GM18951 (cell line): ENCODE data around the gene CNTN2.

ENCODE experiments used
- POLR2A ChIP-seq: IDR thresholded peaks from 4 replicates; pipeline ENCODE4 v1.6.1; 2011; ENCODE audit warnings: mild to moderate bottlenecking; ENCODE audit not compliant: insufficient read length, insufficient read depth; ENCODE audit errors: extremely low read depth
- in situ Hi-C: fragments of 300-500 bp; cut with MboI; formaldehyde crosslinking; loops from one replicate; pipeline ENCODE4 v1.12.0; 2022; ENCODE audit warnings: low sequenced_read_pairs, mixed read lengths, inconsistent platforms; ENCODE audit not compliant: unreplicated experiment

The CNTN2 gene

DNA sequence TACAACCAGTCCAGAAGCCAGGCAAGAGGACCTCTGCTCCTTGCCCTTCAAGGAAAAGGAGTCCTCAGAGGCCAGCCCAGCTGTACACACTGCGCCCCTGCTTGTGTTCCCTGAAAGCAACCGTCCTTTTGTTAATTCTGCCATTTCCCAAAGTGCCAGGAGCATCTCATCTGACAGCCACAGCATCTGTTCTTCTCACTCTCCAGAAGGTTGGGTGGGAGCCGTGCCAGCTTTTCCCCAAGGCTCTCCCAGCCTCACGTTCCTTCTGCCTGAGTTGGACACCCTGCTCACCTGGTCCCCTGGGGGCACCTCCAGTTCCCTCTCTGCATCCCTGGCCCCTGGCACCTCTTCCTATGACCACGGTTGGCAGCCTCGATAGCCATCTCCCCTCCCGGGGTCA, 10.5 kb upstream of the CNTN2 start:
- TF ChIP-seq POLR2A: no peak
- in situ Hi-C loops: no loop called here

DNA sequence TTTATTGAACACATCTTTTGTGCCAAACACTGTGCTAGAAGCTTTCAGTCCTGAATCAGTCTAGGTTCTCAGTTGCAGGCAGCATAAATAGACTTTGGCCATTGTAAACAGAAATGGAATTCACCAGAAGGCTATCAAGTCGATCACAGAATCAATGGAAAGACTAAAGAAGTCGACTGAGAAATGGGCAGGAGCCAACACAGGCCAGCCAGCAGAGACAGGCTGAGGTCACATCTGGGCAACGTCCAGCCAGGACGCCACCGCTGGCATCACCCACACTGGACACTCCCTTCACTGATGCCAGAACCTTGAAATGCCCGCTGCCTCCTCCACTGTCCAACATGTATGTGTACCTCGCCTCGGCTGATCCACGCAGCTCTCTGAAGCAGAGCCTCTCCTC, 5.5 kb upstream of the CNTN2 start:
- in situ Hi-C loops: no loop called here

DNA sequence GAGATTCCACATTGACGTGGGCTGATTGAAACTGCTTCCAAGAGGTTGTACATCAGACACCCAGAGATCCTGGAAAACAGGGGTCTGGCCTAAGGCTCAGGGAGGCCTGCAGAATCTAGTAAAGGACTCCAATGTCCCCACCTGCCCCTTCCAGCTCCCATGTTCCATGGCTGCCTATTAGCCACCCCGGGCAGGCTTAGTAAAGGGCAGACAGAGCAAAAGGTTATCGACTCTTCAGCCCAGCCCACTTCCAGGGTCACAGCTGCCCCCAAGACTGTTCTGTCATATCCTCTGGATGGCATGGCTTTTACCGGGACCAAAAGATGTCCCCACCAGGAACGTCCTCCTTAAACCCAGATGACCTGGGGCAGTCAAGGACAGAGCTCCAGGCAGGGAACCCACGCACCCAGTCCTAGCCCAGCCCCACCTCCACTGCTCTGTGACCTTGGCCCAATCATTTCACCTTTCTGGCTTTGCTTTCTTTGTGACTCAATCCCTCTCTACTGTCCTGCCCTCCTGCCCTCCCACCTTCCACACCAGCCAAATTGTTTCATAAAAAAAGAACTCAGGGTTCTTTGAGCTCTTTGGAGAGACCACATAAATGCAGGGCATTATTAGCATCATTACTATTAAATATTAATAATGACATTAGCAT, 4.8 kb upstream of the CNTN2 start:
- no peak for TF ChIP-seq POLR2A
- in situ Hi-C loops: no loop called here

More for the DNA sequence above, 5.5 kb upstream of the CNTN2 start:
- TF ChIP-seq POLR2A: no peak

- in situ Hi-C loops: no loop called here
- no peak for TF ChIP-seq POLR2A
These were observed 1.9 kb upstream of the CNTN2 start for GRCh38 chr1:205041001-205041715.

DNA sequence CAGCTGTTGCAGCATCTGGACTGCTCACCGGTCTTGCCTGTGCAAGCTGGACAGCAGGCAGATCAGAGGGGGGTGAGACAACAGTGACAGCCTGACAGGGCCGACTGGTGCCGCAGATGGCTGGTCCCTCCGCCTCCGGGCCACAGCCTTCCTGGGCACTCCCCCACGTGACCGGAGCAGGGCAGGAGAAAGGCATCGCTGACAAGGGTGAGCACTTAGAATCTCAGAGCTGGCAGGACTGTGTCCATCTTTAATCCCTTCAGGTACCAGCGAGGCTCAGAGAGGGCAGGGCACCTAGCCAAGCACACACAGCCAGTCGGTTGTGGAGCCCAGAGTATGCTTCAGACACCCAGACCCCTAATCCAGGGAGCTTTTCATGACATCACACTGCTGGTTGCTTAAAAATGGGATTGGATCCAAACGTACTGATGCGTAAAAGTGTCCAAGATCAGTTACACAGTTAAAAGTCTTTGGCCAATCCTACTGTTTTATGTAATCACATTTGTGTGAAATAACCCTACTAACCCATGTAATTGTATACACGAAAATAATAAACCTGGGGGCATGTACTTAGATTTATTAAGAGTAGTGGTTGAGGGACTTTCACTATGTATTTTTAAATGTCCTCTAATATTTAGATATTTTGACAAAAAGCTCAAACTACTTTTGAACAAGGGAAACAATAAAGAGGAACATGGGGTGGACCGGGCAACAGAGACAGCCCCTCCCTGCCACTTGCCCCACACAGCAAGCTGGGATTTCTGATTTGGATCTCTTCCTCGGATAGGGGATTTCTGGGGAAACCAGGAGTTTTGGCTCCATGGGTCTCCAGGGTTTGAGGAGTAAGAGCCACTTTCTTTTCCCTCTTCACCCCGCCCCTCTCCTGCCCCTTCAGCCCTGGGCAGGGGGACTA, 758 bp upstream of the CNTN2 start:
- in situ Hi-C loops: no loop called here
- TF ChIP-seq POLR2A: no peak

GRCh38 chr1:205043866-205044265, 854 bp downstream of the CNTN2 start:
- no peak for TF ChIP-seq POLR2A
- in situ Hi-C loops: no loop called here

DNA sequence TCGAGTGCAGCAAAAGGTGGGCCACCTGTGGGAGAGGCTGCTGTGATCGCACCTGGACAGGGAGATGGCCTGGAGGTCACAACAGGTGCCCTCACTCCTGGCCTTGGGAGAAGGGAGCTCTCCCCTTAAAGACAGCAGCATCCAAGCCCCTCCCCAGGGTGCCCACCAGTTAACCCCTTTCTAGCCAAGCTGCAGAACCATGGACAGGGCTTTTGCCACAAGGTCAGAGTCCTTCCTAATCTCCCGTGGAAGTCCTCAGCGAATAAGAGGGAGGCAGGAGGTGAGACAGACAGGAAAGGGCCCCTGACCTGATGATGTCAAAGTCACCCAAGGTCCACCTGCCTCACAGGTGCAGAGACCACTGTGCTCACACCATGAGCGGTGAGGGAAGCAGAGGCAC, 1.7 kb downstream of the CNTN2 start:
- in situ Hi-C loops: no loop called here
- TF ChIP-seq POLR2A: no peak

GRCh38 chr1:205045146-205045545, 2.1 kb downstream of the CNTN2 start:
- no peak for TF ChIP-seq POLR2A
- in situ Hi-C loops: no loop called here

GRCh38 chr1:205046870-205047269, 3.9 kb downstream of the CNTN2 start:
- TF ChIP-seq POLR2A: no peak
- in situ Hi-C loops: no loop called here

DNA sequence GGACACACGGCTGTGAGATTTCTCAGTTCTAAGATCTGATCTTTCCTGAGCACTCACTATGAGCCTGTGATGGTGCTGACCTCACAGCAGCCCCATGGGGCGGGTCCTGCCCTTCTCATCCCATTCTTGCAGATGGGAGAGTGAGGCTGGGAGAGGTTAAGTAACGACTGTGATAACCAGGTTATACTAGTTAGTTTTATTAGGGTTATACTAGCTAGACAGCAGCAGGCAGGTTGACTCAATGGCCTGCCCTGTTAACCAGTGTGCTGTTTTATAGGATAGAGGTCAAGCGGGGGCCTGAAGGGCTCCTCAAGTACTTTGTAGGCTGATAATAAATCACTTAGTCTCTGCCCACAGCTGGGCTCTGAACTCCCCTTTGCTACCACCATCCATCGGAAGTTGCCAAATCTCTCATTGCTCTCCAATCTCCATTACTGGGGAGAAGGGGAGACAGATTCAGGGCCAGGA, 4.8 kb downstream of the CNTN2 start:
- TF ChIP-seq POLR2A: no peak
- in situ Hi-C loops: no loop called here

- no peak for TF ChIP-seq POLR2A
- in situ Hi-C loops: no loop called here
These were observed 5.4 kb downstream of the CNTN2 start for GRCh38 chr1:205048382-205048781.

DNA sequence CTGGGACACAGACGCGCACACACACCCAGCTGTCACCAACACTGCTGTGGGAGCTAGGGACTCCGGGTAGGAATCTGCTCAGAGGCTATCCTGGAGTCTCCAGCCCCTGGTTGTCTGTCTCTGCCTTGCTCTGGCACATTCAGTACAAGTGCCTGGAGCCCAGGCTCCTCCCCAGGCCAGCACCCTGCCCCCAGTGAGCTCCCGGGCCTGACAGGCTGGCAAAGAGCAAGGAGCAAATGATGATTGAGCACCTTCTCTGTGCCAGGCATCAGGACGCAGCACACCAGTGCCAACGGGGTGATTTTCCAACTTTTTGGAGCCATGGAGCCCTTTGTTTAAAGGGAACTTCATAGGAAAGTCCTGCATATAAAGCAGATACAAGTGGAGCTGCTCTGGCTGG, 6.5 kb downstream of the CNTN2 start:
- TF ChIP-seq POLR2A: no peak
- in situ Hi-C loops: no loop called here

DNA sequence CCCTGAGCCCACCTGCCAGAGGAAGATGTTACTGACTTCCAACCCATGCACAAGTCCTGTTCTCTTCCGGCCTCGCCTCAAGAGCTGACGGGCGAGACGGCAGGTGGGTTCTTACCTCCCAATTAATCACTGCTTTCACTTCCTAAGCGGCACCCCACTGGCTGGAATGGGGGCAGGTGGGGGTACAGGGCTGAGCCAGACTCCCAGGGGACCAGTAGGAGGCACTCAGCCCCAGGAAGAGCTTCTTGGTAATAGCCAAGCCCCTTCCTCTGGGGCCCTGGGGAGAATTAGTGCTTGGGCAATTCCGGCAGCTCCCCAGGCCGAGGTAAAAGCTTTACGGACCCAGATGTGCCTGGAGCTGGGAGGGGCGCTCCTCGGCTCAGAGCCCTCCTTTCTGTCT, 9.7 kb downstream of the CNTN2 start:
- in situ Hi-C loops: no loop called here
- no peak for TF ChIP-seq POLR2A

- in situ Hi-C loops: no loop called here
- no peak for TF ChIP-seq POLR2A
These were observed 10.3 kb downstream of the CNTN2 start for GRCh38 chr1:205053296-205053695.

GRCh38 chr1:205054013-205054412, 11.0 kb downstream of the CNTN2 start:
- TF ChIP-seq POLR2A: no peak
- in situ Hi-C loops: no loop called here
